Erythroblast (primary cell): Measurements from ENCODE around the gene OSBPL5.

Source experiments
- GATA1 ChIP-seq: IDR thresholded peaks from 2 replicates; pipeline ENCODE4 v1.6.1; 2011; ENCODE audit warnings: low read depth, mild to moderate bottlenecking, control low read depth, low read length, moderate library complexity
- POLR2A ChIP-seq: IDR thresholded peaks from 2 replicates; pipeline ENCODE4 v1.6.1; 2011; ENCODE audit warnings: mild to moderate bottlenecking, low read length

- no peak for TF ChIP-seq POLR2A
- TF ChIP-seq GATA1, result no peak
Measured at GRCh38 chr11:3086671-3087150, 78.4 kb downstream of the OSBPL5 start.
